ENCODE measurements around the gene SCARF2. TPM values are rescaled to one million over a fixed set of nuclear protein-coding genes. Genes with fewer than 3 reads are reported as not detected.
"Not testable (repeated sequence)": the region's sequence is repeated elsewhere in the genome, so short reads cannot be mapped to it uniquely, and the experiment has no call there.

SCARF2 gene
- total and polyA plus RNA-seq, 7 experiments from 2014 or later = 0.21 to 2.6 (median 2.0) TPM

DNA sequence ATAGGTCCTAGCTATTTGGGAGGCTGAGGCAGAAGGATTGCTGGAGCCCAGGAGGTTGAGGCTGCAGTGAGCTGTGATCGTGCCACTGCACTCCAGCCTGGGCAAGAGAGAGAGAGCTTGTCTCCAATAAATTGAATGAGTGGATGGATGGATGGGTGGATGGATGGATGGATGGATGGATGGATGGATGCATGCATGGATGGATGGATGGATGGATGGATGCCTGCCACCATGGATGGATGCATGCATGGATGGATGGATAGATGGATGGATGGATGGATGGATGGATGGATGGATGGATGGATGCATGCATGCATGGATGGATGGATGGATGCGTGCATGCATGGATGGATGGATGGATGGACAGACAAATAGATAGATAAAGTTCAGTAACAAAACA lies 32.9 kb upstream of the SCARF2 start:
- ATAC-seq; H3K27ac ChIP-seq (ENCODE audit: low read depth, low read length); intact Hi-C loops (cut with micrococcal nuclease); DNase-seq; H3K9me3 Mint-ChIP-seq; H3K4me3 Mint-ChIP-seq; H3K27me3 Mint-ChIP-seq; CTCF ChIA-PET; H3K9me3 ChIP-seq (ENCODE audit: control insufficient read depth in 2 of 3, low read length in 3 of 3); H3K27me3 ChIP-seq (ENCODE audit: control insufficient read depth in 2 of 2, insufficient read depth in 2 of 2, low read length in 2 of 2); H3K4me3 ChIP-seq (ENCODE audit: low read length): not testable (repeated sequence)
- Mint-ChIP-seq H3K4me1 (peaks cover 21 to 63% (median 48%) of the 10 kb centered on the region in 7 donors), H3K27ac (peak overlapping the region in 1 of 9 donors; percentile 14), H3K36me3 (peaks cover 10 to 30% (median 23%) of the 10 kb centered on the region in 5 donors)
- peaks cover 4 to 24% of the 10 kb centered on the region in 2 donors for H3K4me1 ChIP-seq (ENCODE audit: control insufficient read depth in 2 of 2, insufficient read depth in 2 of 2, low read length in 2 of 2)
- POLR2A ChIA-PET = interaction anchor here (0.5 to 2.5 kb wide), 3 partner anchors 21 to 35 kb away, joined by 3 to 11 read pairs (median 3); partner anchors contain the start of gene KLHL22
- peaks cover 0 to 29% (median 9%) of the 10 kb centered on the region in 3 experiments for H3K36me3 ChIP-seq (ENCODE audit: control insufficient read depth in 2 of 3, insufficient read depth in 3 of 3, low read length in 3 of 3)

DNA sequence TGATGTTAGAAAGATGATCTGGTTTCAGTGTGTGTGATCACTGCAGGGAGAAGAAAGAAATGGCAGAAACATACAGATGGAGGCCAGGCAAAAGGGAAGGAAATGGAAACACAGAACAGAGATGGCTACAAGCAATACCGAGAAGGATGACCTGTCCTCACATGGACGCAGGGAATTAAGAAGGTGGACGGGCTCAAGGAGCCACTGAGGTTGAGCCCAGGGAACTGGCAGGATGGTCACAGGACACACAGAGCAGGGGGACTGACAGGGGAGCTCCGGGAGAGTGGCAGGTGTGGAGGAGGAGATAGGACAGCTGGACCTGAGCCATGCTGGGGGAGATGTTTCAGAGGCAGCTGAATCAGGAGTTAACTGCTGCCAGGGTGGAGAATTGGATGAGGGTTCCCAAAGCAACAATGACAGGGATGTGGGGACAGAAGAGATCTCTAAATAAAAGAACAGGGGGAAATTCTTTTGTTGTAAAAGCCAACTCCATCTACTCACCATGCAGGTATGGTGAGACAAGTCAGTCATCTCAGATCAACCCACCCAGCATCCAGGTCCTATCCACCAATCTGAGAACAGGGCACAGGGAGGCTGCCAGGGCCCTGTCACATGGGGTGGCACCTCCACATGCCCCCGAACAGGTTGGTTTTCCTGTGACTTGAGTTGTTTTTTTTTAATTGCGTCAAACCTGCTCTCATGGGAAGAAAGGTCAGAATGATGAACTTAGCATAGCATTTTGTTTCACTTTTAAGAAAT lies 31.7 kb upstream of the SCARF2 start:
- peaks cover 16 to 31% of the 10 kb centered on the region in 2 donors for H3K4me1 ChIP-seq (ENCODE audit: control insufficient read depth in 2 of 2, insufficient read depth in 2 of 2, low read length in 2 of 2)
- H3K4me3 Mint-ChIP-seq = peak overlapping the region in 4 of 10 donors; percentile 2 to 66 (median 26)

DNA sequence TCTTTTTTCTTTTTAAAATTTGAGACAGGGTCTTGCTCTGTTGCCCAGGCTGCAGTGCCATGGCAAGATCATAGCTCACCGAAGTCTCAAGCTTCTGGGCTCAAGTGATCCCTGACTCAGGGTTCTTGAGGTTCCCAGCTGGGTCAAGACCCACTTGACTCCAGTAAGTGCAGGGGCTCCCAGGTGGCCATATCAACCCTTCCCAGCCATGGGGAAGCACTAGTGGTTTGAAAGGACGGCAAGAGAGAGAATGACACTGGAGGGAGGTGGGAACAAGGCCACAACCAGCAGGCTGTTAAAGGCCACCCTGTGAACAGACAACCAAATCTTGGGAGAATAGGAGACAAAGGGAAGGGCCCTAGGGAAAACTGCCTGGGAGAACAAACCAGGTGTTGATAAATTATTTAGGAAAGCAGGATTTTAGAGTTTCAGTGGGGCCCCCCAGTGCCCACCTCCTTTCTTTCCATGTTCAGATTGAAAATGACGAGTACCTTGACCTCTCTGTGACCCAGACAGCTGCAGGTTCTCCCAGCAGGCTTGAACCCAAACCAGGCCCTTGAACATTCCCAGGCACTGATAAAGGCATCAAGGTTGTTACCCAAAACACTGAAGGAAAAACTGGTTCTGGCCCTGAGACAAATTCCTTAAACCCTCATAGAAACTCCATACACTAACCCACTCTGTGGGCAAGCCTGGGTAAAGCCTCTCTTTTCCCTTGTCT lies 29.2 kb upstream of the SCARF2 start:
- POLR2A ChIA-PET = interaction anchor here (0.7 to 1.0 kb wide), 2 partner anchors 26 to 48 kb away, joined by 3 to 5 read pairs; no protein-coding TSS in a partner anchor
- H3K4me3 ChIP-seq (ENCODE audit: low read length) = no peak overlapping the region

More for the DNA sequence above, 31.7 kb upstream of the SCARF2 start:
- ATAC-seq (no peak), DNase-seq (no peak)
- H3K36me3 ChIP-seq (ENCODE audit: control insufficient read depth in 2 of 3, insufficient read depth in 3 of 3, low read length in 3 of 3) = peaks cover 0 to 29% (median 9%) of the 10 kb centered on the region in 3 experiments
- H3K4me3 ChIP-seq (ENCODE audit: low read length) = no peak overlapping the region
- no peak overlapping the region for H3K27ac ChIP-seq (ENCODE audit: low read depth, low read length)
- H3K4me1 Mint-ChIP-seq = peaks cover 19 to 64% (median 45%) of the 10 kb centered on the region in 7 donors
- no peaks in the 10 kb centered on the region for H3K27me3 ChIP-seq (ENCODE audit: control insufficient read depth in 2 of 2, insufficient read depth in 2 of 2, low read length in 2 of 2)
- intact Hi-C loops (cut with micrococcal nuclease) = no loop called here
- POLR2A ChIA-PET = interaction anchor here (0.8 to 2.5 kb wide), 5 partner anchors 9 to 100 kb away, joined by 3 to 11 read pairs (median 4); partner anchors contain the start of gene KLHL22
- H3K36me3 Mint-ChIP-seq = peaks cover 10 to 32% (median 27%) of the 10 kb centered on the region in 5 donors
- CTCF ChIA-PET = interaction anchor here (0.7 to 2.3 kb wide), 4 partner anchors 13 to 96 kb away, joined by 3 to 10 read pairs (median 4); no protein-coding TSS in a partner anchor
- no peaks in the 10 kb centered on the region for H3K9me3 ChIP-seq (ENCODE audit: control insufficient read depth in 2 of 3, low read length in 3 of 3)
- no peaks in the 10 kb centered on the region for H3K27me3 Mint-ChIP-seq
- peaks cover 0 to 3% (median 0%) of the 10 kb centered on the region in 11 donors for H3K9me3 Mint-ChIP-seq
- H3K27ac Mint-ChIP-seq = peak overlapping the region; percentile 1 to 99 (median 82)

DNA sequence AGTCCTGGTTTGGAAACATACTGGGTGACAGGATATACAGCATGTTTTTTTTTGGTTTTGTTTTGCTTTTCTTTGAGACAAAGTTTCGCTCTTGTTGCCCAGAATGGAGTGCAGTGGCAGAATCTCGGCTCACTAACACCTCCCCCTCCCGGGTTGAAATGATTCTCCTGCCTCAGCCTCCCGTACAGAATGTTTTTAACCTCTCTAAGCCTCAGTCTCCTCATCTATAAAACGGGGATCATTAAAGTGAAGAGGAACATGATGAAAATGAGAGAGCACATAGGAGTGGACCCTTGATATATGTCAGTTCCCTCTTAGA lies 28.1 kb upstream of the SCARF2 start:
- peaks cover 0 to 3% (median 0%) of the 10 kb centered on the region in 11 donors for H3K9me3 Mint-ChIP-seq
- H3K27me3 ChIP-seq (ENCODE audit: control insufficient read depth in 2 of 2, insufficient read depth in 2 of 2, low read length in 2 of 2) = no peaks in the 10 kb centered on the region
- ChIA-PET CTCF (interaction anchor here (1.8 kb wide), 1 partner anchor 28 kb away, joined by 4 read pairs; no protein-coding TSS in a partner anchor), POLR2A (interaction anchor here (1.6 to 3.9 kb wide), 6 partner anchors 23 to 574 kb away, joined by 3 to 53 read pairs (median 14); partner anchors contain the start of gene MED15)
- no peaks in the 10 kb centered on the region for H3K27me3 Mint-ChIP-seq
- DNase-seq = peak in 6 of 9 donors; percentile 34 to 53 (median 36)
- no peak overlapping the region for H3K4me3 ChIP-seq (ENCODE audit: low read length)
- peaks cover 9 to 39% (median 20%) of the 10 kb centered on the region in 5 donors for H3K36me3 Mint-ChIP-seq
- ATAC-seq = no peak
- intact Hi-C loops (cut with micrococcal nuclease) = no loop called here
- H3K4me3 Mint-ChIP-seq = peak overlapping the region; percentile 37 to 87 (median 74)
- H3K4me1 ChIP-seq (ENCODE audit: control insufficient read depth in 2 of 2, insufficient read depth in 2 of 2, low read length in 2 of 2) = peaks cover 36 to 51% of the 10 kb centered on the region in 2 donors
- H3K27ac ChIP-seq (ENCODE audit: low read depth, low read length) = peak overlapping the region; percentile 75
- peak overlapping the region; percentile 91 to 99 (median 98) for H3K27ac Mint-ChIP-seq
- H3K9me3 ChIP-seq (ENCODE audit: control insufficient read depth in 2 of 3, low read length in 3 of 3) = no peaks in the 10 kb centered on the region
- H3K4me1 Mint-ChIP-seq = peaks cover 39 to 80% (median 65%) of the 10 kb centered on the region in 7 donors
- peaks cover 0 to 19% (median 0%) of the 10 kb centered on the region in 3 experiments for H3K36me3 ChIP-seq (ENCODE audit: control insufficient read depth in 2 of 3, insufficient read depth in 3 of 3, low read length in 3 of 3)

More for the DNA sequence above, 29.2 kb upstream of the SCARF2 start:
- peak overlapping the region in 7 of 10 donors; percentile 10 to 74 (median 45) for H3K4me3 Mint-ChIP-seq
- DNase-seq (no peak), ATAC-seq (no peak)
- Histone ChIP-seq H3K27ac (ENCODE audit: low read depth, low read length) (peak overlapping the region; percentile 75), H3K27me3 (ENCODE audit: control insufficient read depth in 2 of 2, insufficient read depth in 2 of 2, low read length in 2 of 2) (no peaks in the 10 kb centered on the region), H3K36me3 (ENCODE audit: control insufficient read depth in 2 of 3, insufficient read depth in 3 of 3, low read length in 3 of 3) (peaks cover 0 to 29% (median 9%) of the 10 kb centered on the region in 3 experiments), H3K9me3 (ENCODE audit: control insufficient read depth in 2 of 3, low read length in 3 of 3) (no peaks in the 10 kb centered on the region), H3K4me1 (ENCODE audit: control insufficient read depth in 2 of 2, insufficient read depth in 2 of 2, low read length in 2 of 2) (peaks cover 36 to 51% of the 10 kb centered on the region in 2 donors)
- intact Hi-C loops (cut with micrococcal nuclease) = no loop called here
- CTCF ChIA-PET = interaction anchor here (2.3 kb wide), 1 partner anchor 10 kb away, joined by 10 read pairs; no protein-coding TSS in a partner anchor
- peaks cover 0 to 3% (median 0%) of the 10 kb centered on the region in 11 donors for H3K9me3 Mint-ChIP-seq
- peaks cover 39 to 76% (median 61%) of the 10 kb centered on the region in 7 donors for H3K4me1 Mint-ChIP-seq
- H3K27me3 Mint-ChIP-seq = no peaks in the 10 kb centered on the region
- H3K27ac Mint-ChIP-seq = peak overlapping the region; percentile 21 to 99 (median 98)
- peaks cover 10 to 39% (median 26%) of the 10 kb centered on the region in 5 donors for H3K36me3 Mint-ChIP-seq

DNA sequence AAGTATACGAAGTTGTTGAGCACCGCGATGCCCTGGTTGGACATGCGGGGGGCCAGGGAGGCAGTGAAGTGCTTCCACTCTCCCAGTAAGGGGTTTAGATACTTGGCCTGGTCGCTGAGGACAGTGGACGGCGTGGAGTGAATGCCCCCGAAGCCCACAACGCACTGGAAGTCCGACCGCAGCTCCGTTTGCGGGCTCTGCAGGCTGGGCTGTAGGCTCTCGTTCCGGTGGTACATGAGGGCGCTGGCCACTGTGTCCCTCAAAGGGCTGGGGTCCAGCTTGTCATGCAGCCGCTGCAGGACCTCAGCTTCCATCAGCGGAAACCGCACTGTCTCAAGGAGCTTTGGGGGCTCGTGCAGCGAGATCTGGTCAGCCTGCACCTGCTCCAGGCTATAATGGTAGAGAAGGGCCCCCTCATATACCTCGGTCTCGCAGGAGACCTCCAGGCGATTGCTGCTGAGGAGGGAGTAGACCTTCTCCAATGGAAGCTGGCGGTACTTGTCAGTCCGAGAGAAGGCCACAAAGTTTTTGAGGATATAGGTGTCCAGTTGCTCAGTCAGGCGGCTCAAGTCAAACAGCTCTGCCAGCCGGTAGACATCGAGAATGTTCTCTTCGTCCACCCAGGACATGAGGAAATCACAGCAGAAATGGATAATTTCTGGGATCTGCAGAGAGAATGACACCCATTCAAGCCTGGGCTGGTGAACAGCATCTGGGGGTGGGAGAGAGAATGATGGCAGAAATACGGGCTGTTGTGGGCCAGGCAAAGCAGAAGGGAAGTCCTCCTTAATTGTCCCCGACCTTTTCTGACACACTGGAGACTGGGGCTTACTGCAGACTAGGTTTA lies 27.5 kb upstream of the SCARF2 start:
- peak overlapping the region; percentile 37 to 87 (median 76) for H3K4me3 Mint-ChIP-seq
- Histone ChIP-seq H3K9me3 (ENCODE audit: control insufficient read depth in 2 of 3, low read length in 3 of 3) (no peaks in the 10 kb centered on the region), H3K27ac (ENCODE audit: low read depth, low read length) (peak overlapping the region; percentile 75), H3K4me3 (ENCODE audit: low read length) (peak overlapping the region; percentile 9), H3K27me3 (ENCODE audit: control insufficient read depth in 2 of 2, insufficient read depth in 2 of 2, low read length in 2 of 2) (no peaks in the 10 kb centered on the region), H3K4me1 (ENCODE audit: control insufficient read depth in 2 of 2, insufficient read depth in 2 of 2, low read length in 2 of 2) (peaks cover 36 to 51% of the 10 kb centered on the region in 2 donors), H3K36me3 (ENCODE audit: control insufficient read depth in 2 of 3, insufficient read depth in 3 of 3, low read length in 3 of 3) (peaks cover 0 to 16% (median 0%) of the 10 kb centered on the region in 3 experiments)
- intact Hi-C loops (cut with micrococcal nuclease) = loop anchor here (1.0 to 5.0 kb wide), 4 partner anchors 9 to 1272 kb away; partner anchors contain the start of gene YPEL1 (in 1 of the 2)
- DNase-seq = no peak
- peaks cover 38 to 77% (median 67%) of the 10 kb centered on the region in 7 donors for H3K4me1 Mint-ChIP-seq
- ChIA-PET POLR2A (interaction anchor here (0.6 to 3.9 kb wide), 25 partner anchors 9 to 573 kb away, joined by 3 to 53 read pairs (median 11); partner anchors contain the start of genes KLHL22, MED15 and ZNF74), CTCF (interaction anchor here (0.6 to 2.6 kb wide), 10 partner anchors 10 to 234 kb away, joined by 3 to 17 read pairs (median 4); no protein-coding TSS in a partner anchor)
- peak overlapping the region; percentile 97 to 99 (median 98) for H3K27ac Mint-ChIP-seq
- H3K36me3 Mint-ChIP-seq = peaks cover 5 to 35% (median 16%) of the 10 kb centered on the region in 5 donors
- no peak for ATAC-seq
- no peaks in the 10 kb centered on the region for H3K27me3 Mint-ChIP-seq
- H3K9me3 Mint-ChIP-seq = peaks cover 0 to 3% (median 0%) of the 10 kb centered on the region in 11 donors
